GM23338 (cell line): ENCODE results near the gene DCAF4. TPM values are rescaled to one million over a fixed set of nuclear protein-coding genes. Genes with fewer than 3 reads are reported as not detected.

ENCODE experiments used
- ATAC-seq: fragments of 200-7000 bp; cut with Tn5 transposase; 3 replicates; pipeline ENCODE4 v1.9.1; 2020
- DNase-seq: peaks from one replicate; pipeline ENCODE4 v3.0.0-alpha.2; 2015; ENCODE audit warnings: low spot score
- H2AFZ ChIP-seq: fragments of 200-600 bp; sonication (generic); 2 replicates; pipeline ENCODE4 v1.8.0; 2016; ENCODE audit warnings: antibody characterized with exemption, mild to moderate bottlenecking, moderate library complexity
- H3F3A ChIP-seq: fragments of 200-600 bp; sonication (generic); replicated peaks from 2 replicates; pipeline ENCODE4 v1.8.0; 2017; ENCODE audit warnings: antibody characterized with exemption, mixed run types, low read depth
- H3K27ac ChIP-seq: fragments of 200-600 bp; sonication (generic); 2 replicates; pipeline ENCODE4 v1.6.1; 2016; ENCODE audit warnings: low read depth
- H3K27me3 ChIP-seq: fragments of 200-600 bp; sonication (generic); 2 replicates; pipeline ENCODE4 v1.8.0; 2016; ENCODE audit warnings: mild to moderate bottlenecking, mixed run types, moderate library complexity; ENCODE audit not compliant: insufficient read depth
- H3K36me3 ChIP-seq: fragments of 200-600 bp; sonication (generic); 2 replicates; pipeline ENCODE4 v1.8.0; 2016; ENCODE audit warnings: mild to moderate bottlenecking; ENCODE audit not compliant: insufficient read depth
- H3K4me1 ChIP-seq: fragments of 200-600 bp; sonication (generic); 2 replicates; pipeline ENCODE4 v1.8.0; 2016; ENCODE audit warnings: mild to moderate bottlenecking, moderate library complexity; ENCODE audit not compliant: insufficient read depth
- H3K4me2 ChIP-seq: fragments of 200-600 bp; sonication (generic); 2 replicates; pipeline ENCODE4 v1.7.1; 2017; ENCODE audit warnings: mixed run types
- H3K4me3 ChIP-seq: fragments of 200-600 bp; sonication (generic); 2 replicates; pipeline ENCODE4 v1.6.1; 2016; ENCODE audit warnings: mixed run types
- H3K79me2 ChIP-seq: fragments of 200-600 bp; sonication (generic); replicated peaks from 2 replicates; pipeline ENCODE4 v1.8.0; 2017; ENCODE audit warnings: mild to moderate bottlenecking; ENCODE audit not compliant: insufficient read depth
- H3K9me2 ChIP-seq: fragments of 200-600 bp; sonication (generic); 2 replicates; pipeline ENCODE4 v1.8.0; 2017; ENCODE audit not compliant: insufficient read depth
- H4K20me1 ChIP-seq: fragments of 200-600 bp; sonication (generic); replicated peaks from 2 replicates; pipeline ENCODE4 v1.8.0; 2017; ENCODE audit warnings: mild to moderate bottlenecking; ENCODE audit not compliant: insufficient read depth
- H3K27ac Mint-ChIP-seq: 2 replicates; pipeline ENCODE4 v1.8.0; 2020; ENCODE audit warnings: inconsistent platforms, mild to moderate bottlenecking, moderate library complexity, mixed read lengths
- H3K27me3 Mint-ChIP-seq: 3 replicates; pipeline ENCODE4 v1.8.0; 2022; ENCODE audit warnings: low read depth, mild to moderate bottlenecking, moderate library complexity, mixed read lengths, inconsistent platforms; ENCODE audit not compliant: insufficient read depth, poor library complexity
- H3K36me3 Mint-ChIP-seq: 3 replicates; pipeline ENCODE4 v1.8.0; 2021; ENCODE audit warnings: low read depth, mild to moderate bottlenecking, inconsistent platforms, moderate library complexity, mixed read lengths
- H3K4me1 Mint-ChIP-seq: 3 replicates; pipeline ENCODE4 v1.8.0; 2020; ENCODE audit warnings: mild to moderate bottlenecking, inconsistent platforms, mixed read lengths
- H3K4me3 Mint-ChIP-seq: 3 replicates; pipeline ENCODE4 v1.8.0; 2021; ENCODE audit warnings: moderate library complexity, mild to moderate bottlenecking, inconsistent platforms, mixed read lengths
- H3K9me3 Mint-ChIP-seq: 3 replicates; pipeline ENCODE4 v1.8.0; 2020; ENCODE audit warnings: moderate library complexity, mild to moderate bottlenecking, inconsistent platforms, mixed read lengths
- CREB1 ChIP-seq: fragments of 250-450 bp; sonication (Bioruptor Pico); IDR thresholded peaks from 2 replicates; pipeline ENCODE4 v1.5.0; 2020; ENCODE audit warnings: low read depth, mild to moderate bottlenecking, moderate library complexity
- CTCF ChIP-seq, 2 experiments: fragments of 200-600 bp in 1 of 2; sonication (generic) in 1 of 2; conservative IDR thresholded peaks; 2 replicates each; pipeline versions ENCODE4 v1.5.1 to v1.6.1; 2016 to 2017; ENCODE audit warnings: antibody characterized with exemption in 2 of 2, low read depth in 2 of 2, mild to moderate bottlenecking in 2 of 2, moderate library complexity in 1 of 2
- ETS1 ChIP-seq: IDR thresholded peaks from 2 replicates; pipeline ENCODE4 v1.6.1; 2016; ENCODE audit warnings: antibody characterized with exemption
- EZH2 ChIP-seq: fragments of 200-600 bp; sonication (generic); IDR thresholded peaks from one replicate; pipeline ENCODE4 v1.8.0; 2017; ENCODE audit warnings: antibody characterized with exemption, mild to moderate bottlenecking, low read depth; ENCODE audit not compliant: unreplicated experiment
- JUNB ChIP-seq: IDR thresholded peaks from one replicate; pipeline ENCODE4 v1.6.1; 2016; ENCODE audit warnings: antibody characterized with exemption; ENCODE audit not compliant: unreplicated experiment
- POLR2AphosphoS5 ChIP-seq: IDR thresholded peaks from 2 replicates; pipeline ENCODE4 v1.6.1; 2016; ENCODE audit warnings: antibody characterized with exemption, low read depth
- REST ChIP-seq: IDR thresholded peaks from one replicate; pipeline ENCODE4 v1.6.1; 2018; ENCODE audit warnings: antibody characterized with exemption; ENCODE audit not compliant: unreplicated experiment
- STAT1 ChIP-seq: IDR thresholded peaks from one replicate; pipeline ENCODE4 v1.6.1; 2016; ENCODE audit warnings: antibody characterized with exemption; ENCODE audit not compliant: unreplicated experiment
- ZNF114 ChIP-seq: fragments of 250-450 bp; sonication (Bioruptor Pico); IDR thresholded peaks from 2 replicates; pipeline ENCODE4 v1.5.0; 2020; ENCODE audit warnings: mild to moderate bottlenecking, moderate library complexity
- ZNF331 ChIP-seq: fragments of 250-450 bp; sonication (Bioruptor Pico); IDR thresholded peaks from 2 replicates; pipeline ENCODE4 v1.5.0; 2020; ENCODE audit warnings: low read depth, mild to moderate bottlenecking, moderate library complexity
- polyA plus RNA-seq: library from polyadenylated mRNA; unstranded; fragments of >200 nt; fragmentation: Nextera tagmentation; extraction: Ambion mirVana; gene quantifications from 2 replicates; pipeline ENCODE4 v1.2.1, GENCODE V29; 2016
- total RNA-seq: library from RNA; depleted of rRNA; stranded (reverse); fragments of >200 nt; shearing (Covaris generic); gene quantifications from 2 replicates; pipeline ENCODE4 v1.2.3, GENCODE V29; 2014

The DCAF4 gene
- total and polyA plus RNA-seq, 2 experiments from 2014 or later = 17.5 to 39.3 TPM

GRCh38 chr14:72888636-72889201 lies 37.5 kb upstream of the DCAF4 start:
- Mint-ChIP-seq H3K4me1 (peaks cover 49% of the 10 kb centered on the region), H3K36me3 (peaks cover 4% of the 10 kb centered on the region), H3K27me3 (peaks cover 35% of the 10 kb centered on the region), H3K27ac (no peak overlapping the region), H3K4me3 (no peak overlapping the region), H3K9me3 (peaks cover 15% of the 10 kb centered on the region; the same call in 2 of the 3 replicates)
- peaks cover 45% of the 10 kb centered on the region for H3K4me1 ChIP-seq
- peak overlapping the region; percentile 48 for H3K4me2 ChIP-seq
- H3K27me3 ChIP-seq = peaks cover 44% of the 10 kb centered on the region
- ATAC-seq = no peak
- no peak for TF ChIP-seq REST
- TF ChIP-seq POLR2AphosphoS5 = no peak
- no peak for TF ChIP-seq EZH2
- no peak for TF ChIP-seq JUNB
- no peak for TF ChIP-seq STAT1
- TF ChIP-seq ZNF114 = no peak
- TF ChIP-seq ZNF331 (CRISPR knock-in tag) = no peak
- TF ChIP-seq CTCF (conservative IDR thresholded peaks at IDR 0.05; ENCODE audit: low read depth in 2 of 2) = no peak
- no peaks in the 10 kb centered on the region for H4K20me1 ChIP-seq
- H3K79me2 ChIP-seq = no peaks in the 10 kb centered on the region
- 0 out of 2 replicates have a peak, but pooled peaks cover 2% of the 10 kb centered on the region for H3F3A ChIP-seq
- no peaks in the 10 kb centered on the region for H3K36me3 ChIP-seq
- DNase-seq = no peak
- no peak overlapping the region for H3K4me3 ChIP-seq
- H3K9me2 ChIP-seq = 0 out of 2 replicates have a peak, but pooled peaks cover 13% of the 10 kb centered on the region
- H2AFZ ChIP-seq = no peak overlapping the region
- H3K27ac ChIP-seq = no peak overlapping the region

GRCh38 chr14:72889366-72889765 lies 36.9 kb upstream of the DCAF4 start:
- no peak for DNase-seq
- Mint-ChIP-seq H3K27ac (no peak overlapping the region), H3K4me3 (no peak overlapping the region), H3K36me3 (peaks cover 4% of the 10 kb centered on the region), H3K9me3 (peaks cover 15% of the 10 kb centered on the region; the same call in 2 of the 3 replicates), H3K27me3 (peaks cover 39% of the 10 kb centered on the region), H3K4me1 (peaks cover 45% of the 10 kb centered on the region)
- H3K36me3 ChIP-seq = no peaks in the 10 kb centered on the region
- no peaks in the 10 kb centered on the region for H4K20me1 ChIP-seq
- peaks cover 38% of the 10 kb centered on the region for H3K4me1 ChIP-seq
- H3K27me3 ChIP-seq = peaks cover 46% of the 10 kb centered on the region
- H3K27ac ChIP-seq = no peak overlapping the region
- 0 out of 2 replicates have a peak overlapping the region, but pooled peaks have one; percentile 48 for H3K4me2 ChIP-seq
- 0 out of 2 replicates have a peak, but pooled peaks cover 13% of the 10 kb centered on the region for H3K9me2 ChIP-seq
- H2AFZ ChIP-seq = no peak overlapping the region
- no peak overlapping the region for H3K4me3 ChIP-seq
- H3F3A ChIP-seq = 0 out of 2 replicates have a peak, but pooled peaks cover 2% of the 10 kb centered on the region
- no peak for ATAC-seq
- H3K79me2 ChIP-seq = no peaks in the 10 kb centered on the region
- TF ChIP-seq REST = no peak
- no peak for TF ChIP-seq CREB1
- TF ChIP-seq POLR2AphosphoS5 = no peak
- no peak for TF ChIP-seq ETS1
- TF ChIP-seq STAT1 = no peak
- no peak for TF ChIP-seq CTCF (conservative IDR thresholded peaks at IDR 0.05; ENCODE audit: low read depth in 2 of 2)
